ENCODE measurements around the gene HDAC11. TPM values are rescaled to one million over a fixed set of nuclear protein-coding genes. Genes with fewer than 3 reads are reported as not detected.

HDAC11 gene
- total RNA-seq, 1 donor from 2014 or later, result 10.2 TPM

DNA sequence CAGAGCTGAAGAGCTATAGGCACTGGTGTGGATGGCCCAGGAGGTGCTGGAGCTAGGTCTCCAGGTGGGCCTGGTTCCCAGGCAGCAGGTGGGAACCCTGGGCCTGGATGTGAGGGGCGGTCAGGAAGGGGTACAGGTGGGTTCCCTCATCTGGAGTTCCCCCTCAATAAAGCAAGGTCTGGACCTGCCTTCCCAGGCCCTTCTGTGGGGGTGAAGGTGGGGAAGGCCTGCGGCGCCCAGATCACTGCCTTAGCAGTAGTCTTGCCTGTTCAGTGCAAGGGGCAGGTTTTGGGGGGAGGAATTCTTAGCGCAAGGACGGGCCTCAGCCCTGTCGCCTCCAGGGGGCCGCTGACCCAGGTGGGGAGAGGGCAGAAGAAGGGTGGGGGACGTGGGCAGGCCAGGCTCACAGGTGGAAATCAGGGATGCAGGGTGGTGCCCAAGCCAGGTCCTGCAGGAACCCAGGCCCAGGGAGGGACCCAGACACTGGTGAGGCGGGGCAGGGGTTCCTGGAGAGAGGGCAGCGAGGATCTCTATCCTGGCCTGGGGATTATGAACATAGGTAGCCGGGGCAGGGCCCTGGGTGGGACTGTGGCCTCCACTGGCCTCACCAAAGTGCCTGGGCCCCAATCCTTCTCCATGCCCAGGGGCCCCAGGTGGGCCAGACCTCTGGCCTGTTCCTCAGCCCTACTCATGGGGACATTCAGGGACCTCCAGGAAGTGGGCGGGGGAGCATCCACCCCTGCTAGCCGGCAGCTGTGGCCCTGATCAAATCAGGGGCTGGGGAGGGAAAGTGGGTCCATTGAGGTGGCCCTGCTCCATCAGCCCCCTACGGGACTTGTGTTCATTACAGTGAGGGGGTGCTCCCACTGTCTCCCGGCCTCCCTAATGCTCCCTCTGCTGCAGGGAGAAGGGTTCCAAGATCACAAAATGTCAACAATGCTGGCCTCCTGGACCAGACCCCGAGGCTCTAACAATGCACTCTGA is 25.3 kb downstream of the HDAC11 start:
- DNase-seq (ENCODE audit: low spot score in 2 of 2), result no peak
- no peak for FAIRE-seq

DNA sequence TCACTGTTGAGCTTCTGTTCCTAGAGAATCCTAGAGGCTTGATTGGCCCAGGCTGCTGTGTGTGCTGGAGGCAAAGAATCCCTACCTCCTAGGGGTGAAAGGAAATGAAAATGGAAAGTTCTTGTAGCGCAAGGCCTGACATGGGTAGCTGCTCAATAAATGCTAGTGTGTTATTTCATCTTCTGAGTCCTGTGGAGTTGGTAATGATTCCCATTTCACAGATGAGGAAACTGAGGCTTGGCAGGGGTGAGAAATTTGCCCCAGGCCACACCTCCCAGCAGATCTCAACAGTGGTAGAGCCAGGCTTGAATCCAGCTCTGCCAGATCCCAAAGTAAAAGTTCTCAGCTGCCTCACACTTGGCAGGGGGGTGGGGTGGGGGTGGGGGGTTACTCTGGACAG is 26.1 kb downstream of the HDAC11 start:
- FAIRE-seq (no peak), DNase-seq (ENCODE audit: low spot score in 2 of 2) (no peak)

DNA sequence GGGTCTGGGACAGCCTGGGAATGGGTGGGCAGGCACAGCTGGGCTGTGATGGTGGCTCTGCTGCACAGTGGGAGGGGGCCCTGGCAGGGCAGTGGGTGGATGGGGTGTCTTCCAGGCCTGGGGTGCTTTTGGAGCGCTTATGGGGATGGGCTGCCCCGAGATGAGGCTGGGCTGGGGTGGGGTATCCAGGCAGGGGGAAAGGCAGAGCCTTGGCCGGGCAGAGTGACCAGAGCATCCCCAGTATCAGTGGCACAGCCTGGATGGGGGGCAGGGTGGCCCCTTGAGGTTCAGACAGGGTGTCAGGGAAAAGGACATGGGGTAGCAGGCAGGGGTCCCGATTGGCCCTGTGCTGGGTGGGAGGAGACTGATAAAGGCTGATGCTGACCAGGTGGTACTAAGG is 26.6 kb downstream of the HDAC11 start:
- DNase-seq (ENCODE audit: low spot score in 2 of 2) (no peak), FAIRE-seq (no peak)

DNA sequence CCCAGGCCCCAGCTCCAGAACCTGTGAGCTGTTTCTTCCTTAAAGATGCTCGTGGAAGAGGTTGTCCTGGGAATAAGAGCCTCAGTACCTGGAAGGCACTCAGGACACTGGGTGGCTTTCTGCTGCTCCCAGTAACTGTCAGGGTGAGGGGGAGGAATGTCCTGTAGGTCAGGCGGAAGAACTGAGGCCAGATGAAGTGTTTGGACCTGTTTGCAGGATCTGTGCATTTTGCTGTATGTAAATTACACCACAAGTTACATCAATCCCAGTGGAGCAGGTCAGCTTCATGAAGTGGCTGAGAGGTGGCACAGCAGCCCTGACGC is 27.1 kb downstream of the HDAC11 start:
- DNase-seq (ENCODE audit: low spot score in 2 of 2) (no peak), FAIRE-seq (no peak)

DNA sequence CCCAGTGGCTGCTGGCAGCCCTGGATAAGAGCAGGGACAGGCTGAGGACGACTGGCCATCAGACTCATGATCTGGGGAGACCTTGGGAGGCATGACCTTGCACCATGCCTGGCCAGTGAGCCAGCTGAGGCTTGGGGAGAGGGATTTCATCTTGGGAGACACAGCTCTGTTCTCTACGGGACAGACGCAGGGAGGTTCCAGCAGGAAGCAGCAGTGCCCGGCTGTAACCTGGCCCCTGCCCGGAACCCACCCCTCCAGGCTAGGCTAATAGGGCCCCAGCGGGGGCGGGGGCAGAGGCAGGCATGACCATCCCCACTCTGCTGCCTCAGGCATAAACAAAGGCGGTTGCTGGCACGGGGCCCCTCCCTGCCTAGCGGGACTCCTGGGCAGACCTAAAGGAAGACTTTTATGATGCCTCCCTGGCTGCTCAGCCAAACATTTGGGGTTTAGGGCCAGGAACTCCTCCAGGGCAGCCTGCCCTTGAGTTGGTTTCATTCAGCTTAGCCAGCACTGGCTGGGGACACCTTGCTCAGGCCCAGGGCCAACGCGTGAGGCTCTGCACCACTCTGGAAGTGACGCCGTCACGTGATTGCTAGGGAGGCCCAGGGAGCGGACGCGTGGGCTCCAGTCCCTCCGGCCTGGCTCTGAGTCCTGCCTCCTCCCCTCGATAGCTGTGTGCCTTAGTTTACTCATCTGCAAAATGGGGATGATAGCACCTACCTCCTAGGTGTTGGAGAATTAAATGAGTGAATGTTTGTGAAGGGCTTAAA is 27.6 kb downstream of the HDAC11 start:
- FAIRE-seq (no peak), DNase-seq (ENCODE audit: low spot score in 2 of 2) (peak in 1 of 2 donors; percentile 36)

DNA sequence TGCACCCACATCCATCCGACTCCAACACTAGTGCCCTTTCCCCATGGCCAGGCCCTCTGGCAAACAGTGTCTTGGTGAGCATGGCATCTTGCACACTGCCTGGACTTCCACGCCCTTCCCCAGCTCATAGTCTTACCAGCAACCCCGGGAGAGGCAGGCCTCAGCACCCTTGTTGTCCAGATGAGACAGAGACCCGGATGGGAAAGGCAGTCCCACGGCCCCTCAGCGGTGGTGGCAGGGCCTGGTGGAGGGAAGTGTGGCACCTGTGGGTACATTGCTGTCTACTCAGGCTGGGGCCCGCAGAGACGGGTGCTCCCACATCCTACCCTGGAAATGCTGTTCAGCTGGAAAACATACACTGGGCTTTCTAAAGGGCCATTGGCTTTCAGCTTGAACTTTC is 28.4 kb downstream of the HDAC11 start:
- DNase-seq (ENCODE audit: low spot score in 2 of 2) (no peak), FAIRE-seq (no peak)

DNA sequence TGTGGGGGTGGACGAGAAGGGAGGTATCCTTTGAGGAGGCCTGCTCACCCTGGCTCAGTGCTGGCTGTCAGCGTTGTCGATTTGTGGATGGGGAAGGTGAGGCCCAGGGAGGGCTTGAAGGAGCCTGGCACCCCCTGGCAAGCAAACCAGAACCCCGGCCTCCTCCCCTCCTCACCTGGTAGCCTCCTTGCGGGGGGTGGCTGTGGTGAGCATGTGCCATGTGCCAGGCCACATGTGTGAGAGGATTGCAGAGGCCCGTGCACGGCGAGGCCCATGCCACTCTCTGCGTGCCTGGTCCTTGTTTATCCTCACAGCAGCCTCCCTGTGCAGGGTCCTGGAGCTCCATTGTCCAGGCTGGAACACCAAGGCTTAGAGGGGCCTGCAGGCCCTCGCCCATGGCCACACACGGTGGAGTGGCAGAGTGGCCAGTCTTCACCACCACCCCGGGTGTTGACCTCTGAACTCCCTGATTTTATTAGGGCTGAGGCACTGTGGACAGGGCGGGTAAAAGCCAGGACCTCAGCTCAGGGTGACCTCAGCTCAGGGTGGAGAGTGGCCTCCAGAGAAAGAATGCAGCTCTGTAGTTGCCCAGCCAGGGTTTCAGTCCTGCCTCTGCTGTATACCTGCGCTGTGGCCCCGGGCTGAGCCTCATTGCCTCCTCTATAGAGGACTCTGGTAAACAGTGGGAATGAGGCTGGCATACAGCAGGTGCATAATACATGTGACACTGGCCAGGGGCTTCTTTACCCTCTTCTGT is 29.1 kb downstream of the HDAC11 start:
- no peak for DNase-seq (ENCODE audit: low spot score in 2 of 2)
- FAIRE-seq, result no peak

DNA sequence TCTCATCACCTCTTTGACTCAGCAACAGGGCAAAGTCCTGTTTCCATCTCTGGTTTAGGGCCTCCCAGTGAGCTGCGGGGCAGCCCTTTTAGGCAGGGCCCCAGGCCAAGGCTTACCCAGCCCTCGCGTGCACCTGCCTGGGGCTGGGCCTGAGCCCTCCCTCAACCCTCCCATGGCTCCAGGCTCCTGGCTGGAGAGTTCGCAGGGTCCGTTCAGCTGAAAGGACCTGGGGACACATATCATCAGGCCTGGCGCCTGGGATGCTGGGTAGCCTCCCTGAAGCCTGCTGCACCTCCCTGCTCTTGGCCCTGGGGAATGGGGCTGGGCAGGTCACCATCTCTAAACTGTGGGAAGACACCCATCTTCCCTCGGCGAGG is 29.7 kb downstream of the HDAC11 start:
- FAIRE-seq, result no peak

DNA sequence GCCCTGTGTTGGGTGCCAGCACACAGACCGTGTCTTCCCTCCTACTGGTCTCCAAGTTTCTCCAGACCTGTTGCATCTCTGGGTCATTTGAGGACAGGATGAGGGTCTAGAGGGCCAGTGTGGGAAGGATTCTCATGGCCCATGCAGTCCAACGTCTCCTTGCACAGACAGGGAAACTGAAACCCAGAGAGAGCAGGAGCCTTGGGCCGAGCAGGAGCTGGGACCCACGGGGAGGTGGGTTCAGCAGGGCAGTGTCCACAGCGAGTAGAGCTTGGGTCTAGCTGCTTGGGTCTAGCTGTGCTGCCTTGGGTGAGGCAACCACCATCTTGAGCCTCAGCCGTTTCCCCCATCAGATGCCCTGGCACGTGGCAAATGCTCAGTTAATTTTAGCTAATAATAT is 32.3 kb downstream of the HDAC11 start:
- no peak for DNase-seq (ENCODE audit: low spot score in 2 of 2)
- FAIRE-seq, result no peak

More for the DNA sequence above, 29.7 kb downstream of the HDAC11 start:
- DNase-seq (ENCODE audit: low spot score in 2 of 2), result no peak

DNA sequence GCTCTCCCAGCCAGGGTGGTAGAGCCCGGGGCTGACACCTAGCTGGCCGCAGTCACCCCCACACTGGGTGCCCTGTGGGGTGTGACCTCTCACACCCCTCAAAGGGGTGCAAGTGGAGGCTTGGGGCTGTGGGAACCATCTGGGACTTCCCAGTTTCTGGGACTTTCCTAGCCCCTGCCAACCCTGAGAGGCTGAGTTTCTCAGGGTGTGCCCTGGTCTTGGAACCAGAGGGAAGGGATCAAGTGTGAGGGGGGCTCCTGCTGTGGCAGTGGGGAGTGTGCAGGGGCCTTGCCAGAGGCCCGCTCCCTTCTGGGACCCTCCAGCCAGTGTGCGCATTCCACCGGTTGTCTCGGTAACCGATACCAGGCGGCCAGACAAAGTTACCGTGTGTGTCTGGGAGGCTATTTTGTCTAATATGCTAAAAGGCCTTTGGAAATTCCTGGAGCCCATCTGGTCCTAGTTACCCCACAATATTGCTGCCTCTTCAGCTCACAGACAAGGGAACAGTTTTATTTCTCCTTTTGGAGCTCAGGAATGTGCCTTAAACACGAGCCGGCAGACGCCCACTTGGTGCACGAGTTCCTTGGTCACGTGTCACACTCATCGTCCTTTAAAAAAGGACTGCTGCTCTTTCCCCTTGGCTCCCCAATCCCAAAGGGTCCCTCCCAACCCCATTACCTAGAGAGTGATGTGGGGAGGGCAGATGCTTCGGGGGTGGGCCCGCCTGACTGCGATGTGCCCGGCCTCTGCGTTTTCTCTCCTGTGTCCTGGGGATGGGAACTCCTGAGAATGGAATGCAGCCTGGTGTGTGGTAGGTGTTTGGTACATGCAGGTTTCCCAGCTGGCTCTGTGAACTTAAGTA is 33.2 kb downstream of the HDAC11 start:
- FAIRE-seq, result no peak
- no peak for DNase-seq (ENCODE audit: low spot score in 2 of 2)

DNA sequence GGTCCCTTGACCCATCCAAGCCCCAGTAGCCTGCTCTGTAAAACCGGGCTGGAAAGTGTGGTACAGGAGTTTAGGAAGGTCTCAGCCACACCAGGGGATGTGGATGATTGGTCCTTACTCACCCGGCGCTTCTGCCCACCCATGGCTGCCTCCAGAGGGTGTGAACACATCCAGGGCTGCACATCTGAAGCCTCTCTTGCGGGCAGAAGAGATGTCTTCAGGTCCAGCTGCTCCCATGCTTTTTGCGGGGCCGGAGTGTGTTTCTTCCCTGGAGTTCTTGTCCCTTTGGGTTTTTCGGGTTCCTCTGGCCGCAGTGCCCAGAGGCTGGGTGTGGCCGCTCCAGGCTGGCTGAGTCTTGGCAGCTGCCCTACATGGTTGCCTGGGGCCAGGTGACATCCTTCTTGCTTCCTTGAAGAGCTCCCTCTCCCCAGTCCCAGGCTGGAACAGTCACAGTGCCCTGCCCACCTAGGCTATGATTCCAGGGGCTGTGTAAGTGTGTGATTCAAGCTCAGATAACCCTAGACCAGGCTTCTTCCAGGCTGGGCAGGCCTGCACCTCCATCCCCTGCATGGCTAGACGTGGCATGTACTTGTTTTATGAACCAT is 33.9 kb downstream of the HDAC11 start:
- FAIRE-seq, result no peak
- no peak for DNase-seq (ENCODE audit: low spot score in 2 of 2)

DNA sequence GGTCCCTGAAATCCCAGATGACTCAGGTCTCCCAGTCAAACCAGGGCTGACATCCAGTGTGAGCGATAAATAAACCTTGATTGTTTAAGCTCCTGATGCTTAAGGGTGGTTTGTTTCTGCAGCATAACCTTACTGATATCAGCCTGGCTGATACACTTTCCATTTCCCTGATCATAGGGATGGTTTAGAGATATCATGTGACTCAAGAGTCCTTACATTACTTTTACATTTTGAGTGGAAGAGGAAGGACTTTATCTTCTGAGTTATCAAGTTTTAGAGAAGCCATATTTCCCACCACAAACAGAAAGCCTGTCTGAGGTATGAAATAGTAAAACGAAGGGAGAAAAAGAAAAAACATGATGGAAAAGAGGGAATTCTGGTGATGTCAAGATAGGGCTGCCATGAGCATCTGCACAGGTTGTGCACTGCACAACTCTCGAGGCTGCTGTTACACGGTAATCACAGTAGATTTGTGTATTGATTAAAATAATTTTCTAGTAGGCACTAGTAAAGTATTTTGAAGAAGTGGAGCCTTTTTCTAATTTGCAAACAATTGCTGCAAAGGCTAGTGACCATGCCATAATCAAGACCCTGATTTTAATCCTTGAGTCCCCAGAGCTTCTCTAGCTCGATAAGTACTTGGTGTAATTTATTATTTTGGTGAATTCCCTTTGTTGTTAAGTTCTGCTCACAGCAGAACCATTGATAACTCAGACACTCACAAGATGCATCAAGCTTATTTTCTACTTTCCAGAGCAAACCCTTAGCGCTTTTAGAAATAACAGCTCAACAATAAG is 34.7 kb downstream of the HDAC11 start:
- no peak for DNase-seq (ENCODE audit: low spot score in 2 of 2)
- no peak for FAIRE-seq

DNA sequence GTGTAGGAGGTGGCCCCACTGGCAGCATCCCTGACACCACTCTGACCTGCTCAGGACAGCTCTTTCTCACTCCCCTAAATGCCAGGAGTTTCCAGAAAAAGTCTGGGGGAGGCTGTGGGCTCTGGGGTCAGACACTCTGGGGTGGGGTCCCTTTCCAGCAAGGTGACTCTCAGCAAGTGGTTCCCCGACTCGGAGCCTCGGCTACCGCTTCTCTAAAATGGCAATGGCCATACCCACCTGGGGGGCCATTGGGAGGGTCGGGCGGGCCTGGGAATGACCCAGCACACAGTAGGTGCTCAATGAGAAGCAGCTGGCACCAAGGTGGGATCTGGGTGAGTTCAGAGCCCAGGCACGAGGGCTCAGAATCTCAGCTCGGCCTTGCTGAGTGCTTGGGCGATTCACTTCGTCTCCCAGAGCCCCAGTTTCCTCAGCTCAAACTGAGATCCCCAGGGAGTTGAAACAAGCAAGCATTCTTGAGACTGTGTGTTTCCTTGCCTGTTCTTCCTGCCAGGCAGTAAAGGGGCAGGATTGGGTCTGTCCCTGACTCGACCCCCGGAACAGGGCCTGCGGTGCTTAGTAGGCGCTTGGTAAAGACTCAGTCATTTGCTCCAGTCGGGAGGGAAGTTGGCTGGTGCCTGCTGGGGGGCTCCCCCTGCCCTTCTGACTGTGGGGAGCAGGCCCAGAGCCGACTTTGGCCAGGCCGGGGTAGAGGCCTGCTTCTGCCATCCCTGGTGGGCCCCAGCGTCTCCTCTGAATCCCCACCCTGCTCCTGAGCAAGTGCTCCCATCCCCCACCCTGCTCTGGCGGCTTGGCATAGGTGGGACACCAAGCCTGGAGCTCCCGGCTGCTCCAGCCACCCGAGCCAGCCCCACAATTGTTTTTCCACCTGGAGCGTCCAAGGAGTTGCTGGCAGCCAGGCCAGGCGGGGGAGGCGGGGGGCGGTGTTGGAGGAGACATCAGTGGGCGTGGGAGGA is 36.0 kb downstream of the HDAC11 start:
- FAIRE-seq, result no peak

DNA sequence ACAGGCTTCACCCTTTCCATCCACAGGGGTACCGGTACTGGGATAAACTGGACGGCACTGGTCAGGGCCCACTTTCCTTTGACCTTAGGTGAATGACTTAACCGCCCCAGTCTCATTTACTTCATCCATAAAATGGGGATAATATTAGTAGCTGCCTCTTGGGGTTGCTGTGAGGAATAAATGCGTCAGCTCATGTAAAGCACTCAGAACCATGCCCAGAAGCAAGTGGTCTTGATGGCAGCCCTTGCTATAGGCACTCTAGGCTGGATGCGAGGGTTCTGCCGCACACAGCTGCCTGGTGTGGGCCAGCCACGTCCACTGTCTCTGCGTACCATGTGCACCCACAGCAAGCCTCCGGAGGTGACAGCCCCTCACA is 36.6 kb downstream of the HDAC11 start:
- DNase-seq (ENCODE audit: low spot score in 2 of 2) (no peak), FAIRE-seq (no peak)

More for the DNA sequence above, 36.0 kb downstream of the HDAC11 start:
- no peak for DNase-seq (ENCODE audit: low spot score in 2 of 2)

DNA sequence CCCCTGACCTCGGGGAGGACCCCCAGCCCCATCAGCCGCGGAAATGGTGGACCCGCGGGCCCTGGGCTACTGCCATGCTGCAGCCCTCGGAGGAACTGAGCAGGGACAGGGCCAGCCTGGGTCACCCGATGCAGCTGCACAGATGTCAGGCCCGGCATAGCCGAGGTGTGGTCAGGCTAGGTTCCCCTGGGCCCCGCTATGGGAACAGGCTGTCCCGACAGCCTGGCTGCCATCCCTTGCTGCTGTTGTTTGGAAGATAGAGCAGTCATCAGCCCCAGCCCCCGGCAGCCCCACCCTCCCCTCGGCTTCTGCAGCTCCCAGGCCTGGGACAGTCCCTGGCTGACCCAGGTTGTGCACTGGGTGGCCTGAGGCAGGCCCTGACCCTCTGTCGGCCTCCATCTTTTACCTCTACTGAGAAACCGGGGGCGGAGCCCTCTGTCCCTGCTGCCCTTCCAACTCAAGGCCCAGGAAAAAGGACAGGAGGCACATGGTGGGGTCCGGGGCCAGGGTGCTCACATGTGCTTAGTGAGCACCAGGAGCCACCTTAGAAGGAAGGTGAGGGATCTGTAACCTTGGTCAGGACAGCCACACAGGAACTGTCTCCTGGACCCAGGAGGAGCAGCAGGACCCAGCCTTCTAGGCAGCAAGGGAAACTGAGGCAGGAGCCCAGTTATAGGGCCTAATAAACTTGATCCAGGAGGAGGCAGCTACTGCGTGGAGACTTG is 37.3 kb downstream of the HDAC11 start:
- DNase-seq (ENCODE audit: low spot score in 2 of 2), result no peak
- no peak for FAIRE-seq

DNA sequence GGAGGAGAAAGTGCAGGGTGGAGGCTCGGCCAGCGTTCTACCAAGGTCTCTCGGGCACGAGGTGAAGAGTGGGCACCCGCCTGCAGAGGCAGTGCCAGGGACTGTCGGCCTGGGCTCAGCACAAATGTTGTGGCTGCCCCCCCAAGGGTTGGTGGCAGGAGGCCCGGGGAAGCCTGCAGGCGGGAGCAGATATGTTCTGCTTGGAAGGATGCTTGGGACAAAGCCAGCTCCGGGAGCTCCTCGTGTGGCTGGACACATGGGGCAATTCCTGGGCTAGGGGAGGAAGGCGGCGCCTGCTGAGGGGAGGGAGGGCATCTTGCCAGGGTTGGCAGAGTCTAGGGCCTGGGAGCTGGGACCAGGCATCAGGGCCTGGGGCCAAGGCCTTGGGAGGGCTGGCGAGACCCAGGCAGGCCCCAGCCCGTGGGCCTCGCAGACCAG is 38.4 kb downstream of the HDAC11 start:
- peak; percentile 32 to 71 for DNase-seq (ENCODE audit: low spot score in 2 of 2)
- no peak for FAIRE-seq

All from frontal cortex (tissue), 4 donors.